ENCODE data around the gene SVBP. TPM values are rescaled to one million over a fixed set of nuclear protein-coding genes. Genes with fewer than 3 reads are reported as not detected.

Gene SVBP
- total and polyA plus RNA-seq, 2 of the 8 experiments (the other 6 are each of a cell fraction or from before 2014, with no cell fraction given): 29.7 to 30.2 TPM

DNA sequence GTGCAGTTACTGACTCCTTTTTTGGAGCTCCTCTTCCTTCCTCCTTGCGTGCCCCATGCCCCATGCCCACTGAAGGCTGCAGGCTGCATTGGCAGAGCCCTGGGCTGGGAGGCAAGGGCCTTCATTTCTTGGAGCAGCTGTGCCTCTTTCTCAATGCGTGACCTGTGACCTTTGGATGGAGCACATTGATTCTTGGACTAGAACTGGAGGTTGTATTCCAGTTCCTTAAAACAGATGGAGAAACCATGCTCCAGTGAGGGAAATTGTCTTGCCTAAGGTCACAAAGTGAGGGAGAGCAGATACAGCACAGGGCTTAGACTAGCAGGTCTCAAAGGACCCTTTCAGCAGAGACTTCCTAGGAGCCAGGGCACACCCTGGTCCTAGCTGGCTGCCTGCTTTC lies 23.4 kb downstream of the SVBP start:
- H3K79me2 ChIP-seq (ENCODE audit: control insufficient read depth in 1 of 2, insufficient read depth in 2 of 2, low read length in 2 of 2): no peaks in the 10 kb centered on the region
- H3K23ac ChIP-seq (ENCODE audit: insufficient read length): no peak overlapping the region
- no peak overlapping the region for H3K4ac ChIP-seq (replicated peaks; ENCODE audit: insufficient read length, low read depth, low read length)
- 94% methylated on average over 2 of the region's 2 CpGs; no CpG with 5 or more reads in 1 of the 2 experiments for WGBS, 2 experiments (ENCODE audit: extremely low coverage in 1 of 2, insufficient coverage in 1 of 2, insufficient read length in 1 of 2, insufficient replicate concordance in 2 of 2, low coverage in 1 of 2, low lambda C conversion rate in 2 of 2, missing lambda C conversion rate in 1 of 2)
- no peaks in the 10 kb centered on the region for H3K27me3 ChIP-seq (replicated peaks in 1 of 4; ENCODE audit: control insufficient read depth in 3 of 4, extremely low read depth in 1 of 4, insufficient read depth in 3 of 4, low read length in 3 of 4)
- FAIRE-seq (no peak), DNase-seq (ENCODE audit: low read depth in 1 of 2, low spot score in 2 of 2) (no peak)
- H2AFZ ChIP-seq (ENCODE audit: low read length): no peak overlapping the region
- H3K14ac ChIP-seq (ENCODE audit: insufficient read length): no peak overlapping the region
- no peak overlapping the region for H2BK120ac ChIP-seq (replicated peaks; ENCODE audit: low read depth, low read length)
- H3K4me3 ChIP-seq (ENCODE audit: extremely low read depth in 1 of 4, insufficient read depth in 2 of 4, low read depth in 3 of 4, low read length in 4 of 4): no peak overlapping the region
- no peaks in the 10 kb centered on the region for H4K20me1 ChIP-seq (replicated peaks in 1 of 2; ENCODE audit: control insufficient read depth in 1 of 2, insufficient read depth in 2 of 2, low read length in 2 of 2)
- H3K4me1 ChIP-seq (replicated peaks in 1 of 4; ENCODE audit: control insufficient read depth in 3 of 4, insufficient read depth in 4 of 4, low read length in 3 of 4): no peaks in the 10 kb centered on the region
- H4K5ac ChIP-seq (ENCODE audit: insufficient read length, low read depth, low read length): no peak overlapping the region
- H3K79me1 ChIP-seq (ENCODE audit: low read depth, low read length): no peaks in the 10 kb centered on the region
- H4K91ac ChIP-seq (replicated peaks; ENCODE audit: insufficient read length, low read length): no peak overlapping the region
- POLR2A ChIA-PET (ENCODE audit: partially characterized antibody): interaction anchor here (0.6 to 2.1 kb wide), 3 partner anchors 10 to 196 kb away, joined by 3 to 9 read pairs (median 5); partner anchors contain the start of genes ERMAP and TMEM269
- CTCF ChIA-PET (ENCODE audit: partially characterized antibody): interaction anchor here (1.0 to 8.4 kb wide), 3 partner anchors 11 to 279 kb away, joined by 4 to 51 read pairs (median 5); no protein-coding TSS in a partner anchor
- H3K4me2 ChIP-seq (ENCODE audit: insufficient read depth in 1 of 2, low read depth in 2 of 2, low read length in 2 of 2): no peak overlapping the region
- no peak overlapping the region for H2AK5ac ChIP-seq (ENCODE audit: low read depth, low read length)
- no peak overlapping the region for H3K18ac ChIP-seq (ENCODE audit: extremely low read depth, low read length)
- H3K27ac ChIP-seq (ENCODE audit: low read depth, low read length): no peak overlapping the region
- no peak overlapping the region for H2BK5ac ChIP-seq (ENCODE audit: low read depth, low read length)
- H3K23me2 ChIP-seq (ENCODE audit: low read depth, low read length): no peaks in the 10 kb centered on the region
- no peak overlapping the region for H3K56ac ChIP-seq (replicated peaks; ENCODE audit: insufficient read length, low read depth, low read length)
- no peaks in the 10 kb centered on the region for H3K36me3 ChIP-seq (ENCODE audit: control insufficient read depth in 2 of 4, insufficient read depth in 4 of 4, low read length in 3 of 4)
- H2BK12ac ChIP-seq (ENCODE audit: low read depth, low read length): no peak overlapping the region
- H4K8ac ChIP-seq (ENCODE audit: extremely low read depth, insufficient read depth, low read length): no peak overlapping the region
- no peak overlapping the region for H2BK15ac ChIP-seq (ENCODE audit: low read length)
- H3K9ac ChIP-seq (replicated peaks in 1 of 4; ENCODE audit: extremely low read depth in 1 of 4, low read depth in 3 of 4, low read length in 3 of 4): no peak overlapping the region
- no peak overlapping the region for H2BK20ac ChIP-seq (ENCODE audit: low read length)
- no peaks in the 10 kb centered on the region; a peak in 1 of 4 replicates for H3K9me3 ChIP-seq (ENCODE audit: insufficient read depth in 2 of 2, low read depth in 1 of 2, low read length in 1 of 2)
- TF ChIP-seq CBX5 (IDR thresholded peaks at IDR 0.05; ENCODE audit: low read depth, low read length) (no peak), KDM5A (IDR thresholded peaks at IDR 0.05; ENCODE audit: low read length) (no peak), HDAC2 (IDR thresholded peaks at IDR 0.05; ENCODE audit: borderline replicate concordance in 1 of 2, low read depth in 2 of 2, low read length in 2 of 2) (no peak), ZNF274 (IDR thresholded peaks at IDR 0.05; ENCODE audit: borderline replicate concordance, extremely low read depth, low read length) (no peak), SIRT6 (IDR thresholded peaks at IDR 0.05; ENCODE audit: low read length) (no peak), CHD1 (IDR thresholded peaks at IDR 0.05; ENCODE audit: low read depth, low read length) (no peak), TAF1 (IDR thresholded peaks at IDR 0.05; ENCODE audit: low read depth, low read length) (no peak), BCL11A (IDR thresholded peaks at IDR 0.05; ENCODE audit: low read depth in 2 of 2, low read length in 2 of 2) (no peak), EGR1 (IDR thresholded peaks at IDR 0.05; ENCODE audit: borderline replicate concordance, low read depth, low read length) (no peak), POU5F1 (IDR thresholded peaks at IDR 0.05; ENCODE audit: low read depth, low read length) (no peak), CHD2 (IDR thresholded peaks at IDR 0.05; ENCODE audit: low read length) (no peak)
- TF ChIP-seq, protein P1, sequence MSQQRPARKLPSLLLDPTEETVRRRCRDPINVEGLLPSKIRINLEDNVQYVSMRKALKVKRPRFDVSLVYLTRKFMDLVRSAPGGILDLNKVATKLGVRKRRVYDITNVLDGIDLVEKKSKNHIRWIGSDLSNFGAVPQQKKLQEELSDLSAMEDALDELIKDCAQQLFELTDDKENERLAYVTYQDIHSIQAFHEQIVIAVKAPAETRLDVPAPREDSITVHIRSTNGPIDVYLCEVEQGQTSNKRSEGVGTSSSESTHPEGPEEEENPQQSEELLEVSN (IDR thresholded peaks at IDR 0.05): no peak

Measured in H1 (cell line).